HG03432 (cell line): ENCODE data around the gene IFRD1.
"Not testable (repeated sequence)": the region's sequence is repeated elsewhere in the genome, so short reads cannot be mapped to it uniquely, and the experiment has no call there.

ENCODE experiments used
- ATAC-seq: cut with Tn5 transposase; IDR thresholded peaks from one replicate; pipeline ENCODE4 v1.9.1; 2021; ENCODE audit warnings: mild to moderate bottlenecking, moderate library complexity; ENCODE audit not compliant: unreplicated experiment

Gene IFRD1

GRCh38 chr7:112442210-112442609 lies 8.1 kb upstream of the IFRD1 start:
- no peak for ATAC-seq

DNA sequence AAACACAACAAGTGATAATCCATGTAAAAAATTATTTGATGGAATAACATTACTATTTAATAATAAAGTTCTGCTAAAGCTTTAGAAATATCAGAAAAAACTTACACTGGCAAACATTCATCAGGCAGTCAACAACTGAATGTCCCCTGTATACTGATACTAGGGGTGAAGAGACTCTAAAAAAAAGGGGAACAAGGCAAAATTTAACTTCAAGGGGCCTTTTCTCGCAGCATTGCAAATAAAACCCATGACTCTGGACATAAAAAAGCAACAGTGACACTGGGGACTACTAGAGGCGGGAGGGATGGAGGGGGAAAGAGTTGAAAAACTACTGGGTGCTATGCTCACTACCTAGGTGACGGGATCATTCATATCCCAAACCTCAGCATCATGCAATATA lies 5.8 kb upstream of the IFRD1 start:
- ATAC-seq, result no peak

- ATAC-seq, result no peak
Observed at GRCh38 chr7:112446431-112446830, 3.8 kb upstream of the IFRD1 start.

- ATAC-seq, result no peak
Observed at GRCh38 chr7:112447406-112447805, 2.9 kb upstream of the IFRD1 start.

DNA sequence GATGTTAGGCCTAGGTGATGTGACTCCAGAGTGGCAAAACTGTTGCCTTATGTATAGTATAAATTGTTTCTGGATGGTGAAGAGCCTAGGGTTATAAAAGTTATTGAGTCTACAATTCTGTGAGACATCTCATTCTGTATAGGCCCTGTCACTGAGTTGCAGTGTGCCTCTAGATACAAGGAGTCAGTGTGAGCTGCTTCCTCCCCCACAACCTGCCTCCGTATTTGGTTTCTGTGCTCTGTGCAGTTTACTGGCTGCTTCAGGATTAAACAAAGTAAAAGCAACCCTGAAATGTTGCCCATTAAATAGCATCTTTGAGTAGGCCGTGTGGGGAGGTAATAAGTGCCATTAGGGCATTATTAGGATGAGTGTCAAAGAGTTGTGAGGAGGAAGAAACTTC lies 1.9 kb upstream of the IFRD1 start:
- ATAC-seq, result no peak

GRCh38 chr7:112448891-112449290 lies 1.4 kb upstream of the IFRD1 start:
- no peak for ATAC-seq

- no peak for ATAC-seq
Observed at GRCh38 chr7:112449353-112449752, 907 bp upstream of the IFRD1 start.

- ATAC-seq, result peak; percentile 86
Observed at GRCh38 chr7:112450807-112451761, 824 bp downstream of the IFRD1 start.

DNA sequence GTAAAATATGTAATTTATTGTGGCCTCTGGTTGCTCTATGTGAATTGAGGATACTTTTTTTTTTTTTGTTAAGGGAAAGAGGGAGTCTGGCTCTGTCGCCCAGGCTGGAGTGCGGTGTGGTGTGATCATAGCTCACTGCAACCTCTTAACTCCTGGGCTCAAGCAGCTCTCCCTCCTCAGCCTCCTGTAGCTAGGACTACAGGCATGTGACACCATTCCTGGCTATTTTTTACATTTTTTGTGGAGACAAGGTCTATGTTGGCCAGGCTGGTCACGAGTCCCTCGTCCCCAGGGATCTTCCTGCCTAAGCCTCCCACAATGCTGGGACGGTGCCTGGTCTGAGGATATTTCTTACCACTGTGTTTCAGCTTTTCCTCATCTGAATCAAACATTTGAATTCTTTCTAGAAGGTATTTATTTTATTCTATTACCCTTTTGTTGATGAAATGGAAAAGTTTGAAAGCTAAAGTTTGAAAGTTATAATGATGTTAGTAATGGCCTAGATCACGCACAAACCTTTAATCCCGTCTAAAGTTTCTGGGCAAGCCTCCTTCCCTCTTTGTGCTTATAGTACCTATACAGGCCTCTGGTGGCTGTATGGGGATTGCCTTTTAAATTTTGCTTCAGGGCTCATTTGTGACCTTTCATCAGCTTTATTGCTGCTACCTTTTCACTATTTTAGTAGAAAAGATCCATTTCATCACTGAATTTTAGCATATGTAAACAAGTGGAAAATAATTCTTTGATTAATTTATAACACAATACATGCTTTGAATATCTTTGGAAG lies 2.0 kb downstream of the IFRD1 start:
- no peak for ATAC-seq

DNA sequence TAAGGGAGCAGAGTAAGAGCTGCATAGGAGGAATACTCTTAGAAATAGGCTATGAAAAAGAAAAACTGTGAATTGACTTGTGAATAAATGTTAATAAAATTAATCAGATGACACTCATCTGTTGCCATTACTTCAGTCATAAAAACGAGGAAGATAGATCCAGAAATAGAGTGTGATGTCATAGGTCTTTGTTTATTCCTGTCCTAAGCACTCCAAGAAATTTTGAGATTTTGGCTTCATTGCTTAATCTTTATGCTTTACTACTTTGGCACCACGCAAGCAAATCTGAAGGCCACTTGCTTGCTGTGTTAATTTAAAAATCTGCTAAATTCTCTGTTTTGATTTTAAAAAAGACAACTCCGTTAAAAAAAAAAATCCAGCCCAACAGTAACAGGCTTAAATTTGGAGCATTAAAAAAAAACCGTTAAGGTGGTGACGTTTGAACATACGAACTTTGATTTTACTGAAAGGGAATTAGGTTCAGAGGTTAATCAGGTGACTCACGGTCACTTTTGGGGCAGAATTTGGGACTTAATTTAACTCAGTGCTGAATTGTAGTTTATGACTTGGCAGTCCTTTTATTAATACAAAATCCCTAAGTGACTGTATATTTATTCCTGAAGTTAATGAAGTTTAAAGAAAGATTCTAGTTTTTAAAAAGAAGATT lies 3.4 kb downstream of the IFRD1 start:
- ATAC-seq, result no peak

DNA sequence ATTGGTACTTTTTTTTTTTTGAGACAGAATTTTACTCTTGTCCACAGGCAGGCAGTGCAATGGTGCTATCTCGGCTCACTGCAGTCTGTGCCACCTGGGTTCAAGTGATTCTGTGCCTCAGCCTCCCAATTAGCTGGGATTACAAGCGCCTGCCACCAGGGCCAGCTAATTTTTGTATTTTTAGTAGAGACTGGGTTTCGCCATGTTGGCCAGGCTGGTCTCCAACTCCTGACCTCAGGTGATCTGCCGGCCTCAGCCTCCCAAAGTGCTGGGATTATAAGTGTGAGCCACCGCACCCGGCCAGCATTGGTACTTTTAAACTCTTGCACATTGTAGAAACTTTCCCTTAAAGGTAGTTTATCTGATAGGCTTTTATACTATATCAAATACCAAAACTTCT lies 3.9 kb downstream of the IFRD1 start:
- ATAC-seq, result not testable (repeated sequence)

DNA sequence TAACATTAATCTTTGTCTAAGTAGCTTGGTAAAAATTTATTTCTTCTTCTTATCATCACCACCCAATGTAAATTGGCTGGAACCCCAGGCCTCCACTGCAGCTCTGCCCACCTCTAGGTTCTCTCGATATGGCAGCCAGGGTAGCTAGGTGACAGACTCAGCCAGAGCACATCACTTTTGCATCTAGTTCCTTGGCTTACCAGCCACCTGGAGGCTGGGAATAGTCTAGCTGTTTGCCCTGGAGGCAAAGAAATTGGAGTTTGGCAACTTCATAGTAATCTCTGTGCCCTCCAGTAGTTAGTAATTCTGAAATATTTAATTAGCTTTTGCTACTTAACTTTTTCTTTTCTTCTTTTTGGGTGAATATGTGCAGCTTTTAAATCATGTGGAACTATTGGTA lies 9.4 kb downstream of the IFRD1 start:
- no peak for ATAC-seq

DNA sequence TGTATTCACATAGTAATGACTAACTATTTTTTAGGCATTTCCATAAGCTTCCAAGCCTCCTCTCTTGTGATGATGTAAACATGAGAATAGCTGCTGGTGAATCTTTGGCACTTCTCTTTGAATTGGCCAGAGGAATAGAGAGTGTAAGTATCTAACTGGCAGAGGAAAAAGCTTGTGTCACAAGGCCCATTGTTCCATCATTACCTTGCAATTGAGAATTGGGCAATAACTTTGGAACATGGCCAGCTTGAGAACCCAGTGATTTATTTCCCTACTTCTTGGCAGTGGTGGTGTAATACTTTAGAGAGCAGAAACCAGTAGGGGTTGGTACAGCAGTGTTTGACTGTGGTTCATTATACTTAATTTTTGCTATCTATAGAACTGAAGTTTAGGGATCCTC lies 12.0 kb downstream of the IFRD1 start:
- no peak for ATAC-seq

DNA sequence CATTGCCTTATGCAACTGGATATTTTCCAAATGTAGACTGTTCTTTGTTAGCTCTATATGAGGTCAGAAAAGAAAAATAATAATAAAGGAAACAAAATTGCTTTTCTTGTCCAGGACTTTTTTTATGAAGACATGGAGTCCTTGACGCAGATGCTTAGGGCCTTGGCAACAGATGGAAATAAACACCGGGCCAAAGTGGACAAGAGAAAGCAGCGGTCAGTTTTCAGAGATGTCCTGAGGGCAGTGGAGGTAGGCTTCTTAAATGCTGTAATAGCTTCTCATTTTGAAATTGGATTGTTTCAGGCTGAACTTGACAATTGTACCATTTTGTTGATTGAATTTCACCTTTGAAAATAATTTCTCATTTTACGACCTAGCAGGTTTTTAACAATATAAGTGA lies 17.6 kb downstream of the IFRD1 start:
- no peak for ATAC-seq

DNA sequence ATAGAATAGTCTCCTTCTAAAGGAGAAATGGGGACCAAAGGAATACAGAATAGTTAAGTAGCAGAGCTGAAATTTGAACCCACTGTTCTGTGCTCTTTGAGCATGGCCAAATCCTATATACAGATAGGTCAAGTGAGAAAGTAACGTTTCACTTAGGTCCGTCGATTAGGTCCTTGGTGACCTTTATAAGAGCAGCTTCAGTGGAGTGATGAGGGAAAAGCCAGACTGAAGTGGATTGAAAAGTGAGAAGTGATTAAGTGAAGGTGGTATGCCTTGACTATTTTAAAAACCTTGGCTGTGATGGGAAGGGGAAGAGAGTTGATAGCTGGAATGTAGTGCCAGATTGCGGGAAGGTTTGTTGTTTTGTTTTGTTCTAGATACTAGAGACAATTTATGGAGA lies 19.9 kb downstream of the IFRD1 start:
- ATAC-seq, result no peak

GRCh38 chr7:112476390-112477052 lies 26.3 kb downstream of the IFRD1 start:
- no peak for ATAC-seq

DNA sequence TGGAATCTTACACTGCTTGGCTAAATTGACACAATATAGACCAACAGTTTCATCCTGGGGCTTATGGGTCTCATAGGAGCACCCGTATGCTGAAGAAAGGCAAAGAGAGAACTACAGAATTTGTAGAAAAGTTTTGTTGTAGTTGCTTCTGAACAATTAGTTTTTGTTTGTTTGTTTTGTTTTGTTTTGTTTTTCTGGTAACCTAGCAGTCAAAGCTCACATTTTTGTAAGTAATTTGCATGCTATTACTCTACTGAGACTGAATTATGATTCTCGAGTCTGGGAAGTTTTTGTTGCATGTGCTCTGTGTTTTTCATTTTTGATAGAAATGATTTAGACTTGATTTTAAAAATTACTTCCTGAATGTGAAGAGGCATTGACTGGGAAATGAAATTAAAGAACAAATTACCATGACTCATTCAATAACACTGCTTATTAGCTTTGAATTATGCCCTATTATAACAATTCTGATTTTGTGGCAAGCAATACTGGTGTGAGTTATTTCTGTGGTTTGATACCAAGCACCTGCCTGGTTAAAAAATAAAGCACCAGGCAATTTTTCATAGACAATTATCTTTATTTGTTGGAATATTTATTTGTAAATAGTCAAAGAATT lies 31.0 kb downstream of the IFRD1 start:
- no peak for ATAC-seq

DNA sequence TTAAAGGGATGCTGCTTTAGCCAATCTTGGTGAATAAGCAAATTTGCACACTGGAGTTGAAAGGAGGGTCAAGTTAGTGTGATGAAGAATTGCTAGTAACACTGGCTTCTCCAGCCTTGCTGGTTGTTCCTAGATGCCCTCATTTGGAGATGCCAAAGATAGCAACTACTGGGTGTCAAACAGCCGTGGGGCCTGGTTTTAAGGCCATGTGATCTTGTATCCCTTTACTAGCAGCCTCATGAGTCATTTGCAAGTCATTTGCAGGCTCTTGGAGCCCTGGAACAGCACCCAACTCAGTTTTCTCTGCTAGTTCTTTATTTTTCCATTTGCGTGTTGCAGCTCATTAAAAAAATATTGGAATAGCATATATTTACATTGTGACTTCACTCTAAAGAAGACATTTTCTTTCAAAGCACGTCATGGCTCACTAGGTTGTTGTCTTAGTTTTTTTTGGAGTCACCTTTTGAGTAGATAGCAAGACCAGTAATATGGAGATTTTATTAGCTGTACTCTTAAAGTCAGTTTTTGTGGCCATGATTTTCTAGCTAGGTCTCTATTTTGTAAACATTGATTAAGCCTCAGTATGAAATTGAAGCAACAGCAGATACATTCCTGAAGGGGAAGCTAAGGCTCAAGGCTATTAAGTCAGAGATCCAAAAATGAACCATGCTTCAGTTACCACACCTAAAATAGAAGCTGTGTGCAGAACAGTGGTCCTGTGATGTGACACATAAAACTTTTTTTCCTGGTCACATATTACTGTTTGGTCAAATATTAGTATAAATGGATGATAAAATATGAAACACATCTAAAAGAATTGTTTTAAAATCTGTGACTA lies 31.8 kb downstream of the IFRD1 start:
- ATAC-seq, result no peak

- no peak for ATAC-seq
Observed at GRCh38 chr7:112484671-112485167, 34.5 kb downstream of the IFRD1 start.
